BJ (cell line): ENCODE results near the gene MPPED1. TPM values are rescaled to one million over a fixed set of nuclear protein-coding genes. Genes with fewer than 3 reads are reported as not detected.

Experiments used
- CTCF ChIA-PET: fragments of 350-600 bp; formaldehyde crosslinking; extraction: SDS; loops from one replicate; lab custom pipeline; 2021; ENCODE audit warnings: antibody characterized with exemption, inconsistent platforms; lab: Yijun Ruan, JAX
- POLR2A ChIA-PET: fragments of 300-600 bp; sonication (Branson Sonifier 250); formaldehyde crosslinking; extraction: SDS; loops from one replicate; lab custom pipeline; 2021; ENCODE audit warnings: antibody characterized with exemption; lab: Charles Lee
- DNase-seq: peaks from one replicate; pipeline ENCODE4 v3.0.0-alpha.2; 2011; ENCODE audit warnings: low read depth
- H3K27me3 ChIP-seq: 2 replicates; pipeline ENCODE4 v1.6.0; 2011; ENCODE audit warnings: low read length; ENCODE audit not compliant: control insufficient read depth, insufficient read depth
- H3K36me3 ChIP-seq: 2 replicates; pipeline ENCODE4 v1.5.1; 2011; ENCODE audit warnings: low read length; ENCODE audit not compliant: control insufficient read depth, insufficient read depth
- H3K4me3 ChIP-seq: 2 replicates; pipeline ENCODE4 v1.5.1; 2011; ENCODE audit warnings: low read depth, mild to moderate bottlenecking, control low read depth, low read length
- polyA plus RNA-seq: library from polyadenylated mRNA; depleted of rRNA; stranded (reverse); fragments of >200 nt; gene quantifications from 2 replicates; pipeline ENCODE4 v1.2.3, GENCODE V29; 2011
- TF ChIP-seq, protein P1 (sequence below): IDR thresholded peaks from 2 replicates; pipeline ENCODE4 v1.5.1; 2011; ENCODE audit warnings: low read depth, mild to moderate bottlenecking, control low read depth, inconsistent platforms, low read length, moderate library complexity; ENCODE audit not compliant: insufficient read depth

The MPPED1 gene
- polyA plus RNA-seq, 1 experiment: not detected

DNA sequence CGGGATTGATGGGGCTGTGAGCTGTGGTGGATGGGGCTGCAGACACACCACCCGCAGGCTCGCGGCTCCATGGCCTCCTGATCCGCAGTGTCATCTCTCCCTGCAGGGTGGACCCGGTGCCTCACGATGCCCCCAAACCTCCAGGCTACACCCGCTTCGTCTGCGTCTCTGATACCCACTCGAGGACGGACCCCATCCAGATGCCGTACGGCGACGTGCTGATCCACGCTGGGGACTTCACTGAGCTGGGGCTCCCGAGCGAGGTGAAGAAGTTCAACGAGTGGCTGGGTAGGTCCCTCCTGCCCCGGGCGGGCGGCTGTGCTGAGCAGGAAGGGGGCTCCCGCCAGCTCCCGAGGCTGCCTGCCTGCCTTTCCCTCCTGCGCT is 23.1 kb downstream of the MPPED1 start:
- CTCF ChIA-PET: no interaction called here
- no peak overlapping the region for H3K4me3 ChIP-seq
- H3K27me3 ChIP-seq: no peaks in the 10 kb centered on the region
- H3K36me3 ChIP-seq: no peaks in the 10 kb centered on the region
- TF ChIP-seq, protein P1, sequence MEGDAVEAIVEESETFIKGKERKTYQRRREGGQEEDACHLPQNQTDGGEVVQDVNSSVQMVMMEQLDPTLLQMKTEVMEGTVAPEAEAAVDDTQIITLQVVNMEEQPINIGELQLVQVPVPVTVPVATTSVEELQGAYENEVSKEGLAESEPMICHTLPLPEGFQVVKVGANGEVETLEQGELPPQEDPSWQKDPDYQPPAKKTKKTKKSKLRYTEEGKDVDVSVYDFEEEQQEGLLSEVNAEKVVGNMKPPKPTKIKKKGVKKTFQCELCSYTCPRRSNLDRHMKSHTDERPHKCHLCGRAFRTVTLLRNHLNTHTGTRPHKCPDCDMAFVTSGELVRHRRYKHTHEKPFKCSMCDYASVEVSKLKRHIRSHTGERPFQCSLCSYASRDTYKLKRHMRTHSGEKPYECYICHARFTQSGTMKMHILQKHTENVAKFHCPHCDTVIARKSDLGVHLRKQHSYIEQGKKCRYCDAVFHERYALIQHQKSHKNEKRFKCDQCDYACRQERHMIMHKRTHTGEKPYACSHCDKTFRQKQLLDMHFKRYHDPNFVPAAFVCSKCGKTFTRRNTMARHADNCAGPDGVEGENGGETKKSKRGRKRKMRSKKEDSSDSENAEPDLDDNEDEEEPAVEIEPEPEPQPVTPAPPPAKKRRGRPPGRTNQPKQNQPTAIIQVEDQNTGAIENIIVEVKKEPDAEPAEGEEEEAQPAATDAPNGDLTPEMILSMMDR: no peak
- POLR2A ChIA-PET: no interaction called here
- DNase-seq: no peak

DNA sequence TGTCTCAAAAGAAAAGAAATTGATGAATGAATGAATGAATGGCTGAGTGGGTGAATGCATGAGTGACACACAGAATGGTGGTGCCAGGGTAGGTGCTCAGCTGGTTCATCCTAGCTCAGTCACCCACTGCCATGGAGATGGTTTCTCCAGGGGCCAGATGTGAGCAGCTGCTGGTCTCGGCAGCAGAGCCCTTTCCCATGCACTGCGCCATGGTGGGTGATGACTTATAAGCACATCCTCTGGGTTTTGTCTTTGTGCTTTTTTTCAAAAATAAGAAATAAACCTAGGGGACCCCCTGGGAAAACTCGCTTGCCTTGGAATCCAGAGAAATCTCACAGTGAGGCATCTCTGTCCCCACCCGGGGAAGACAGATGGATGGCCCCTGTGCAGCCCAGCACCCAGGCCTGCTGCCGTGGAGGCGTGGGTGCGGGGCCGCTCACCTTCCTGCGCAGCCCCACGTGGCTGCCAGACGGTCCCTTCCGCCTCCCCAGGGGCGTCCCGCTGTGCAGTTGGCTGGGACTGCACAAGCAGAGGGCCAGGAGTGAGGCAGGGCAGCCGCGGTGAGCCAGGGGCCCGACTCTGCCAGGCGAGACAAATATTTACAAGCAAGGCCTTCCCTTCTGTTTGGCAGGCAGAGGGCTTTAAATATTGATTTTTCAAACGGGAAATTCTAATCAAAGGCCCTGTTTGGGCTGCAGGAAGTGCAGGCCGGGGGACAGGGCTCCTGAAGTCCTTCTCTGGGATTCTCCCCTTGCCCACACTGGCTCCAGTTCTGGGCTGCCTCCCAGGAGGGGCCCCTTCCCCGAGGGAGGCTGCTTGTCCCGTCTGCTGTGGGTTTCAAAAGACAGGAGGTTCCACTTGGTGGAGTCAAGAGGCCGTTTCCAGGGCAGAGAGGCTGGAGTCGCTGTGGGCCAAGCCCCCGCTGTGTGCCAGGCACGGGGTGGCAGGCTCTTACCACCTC is 24.3 kb downstream of the MPPED1 start:
- ChIA-PET CTCF (no interaction called here), POLR2A (no interaction called here)
- H3K4me3 ChIP-seq: no peak overlapping the region
- H3K36me3 ChIP-seq: no peaks in the 10 kb centered on the region
- TF ChIP-seq, protein P1: no peak
- H3K27me3 ChIP-seq: no peaks in the 10 kb centered on the region
- no peak for DNase-seq

DNA sequence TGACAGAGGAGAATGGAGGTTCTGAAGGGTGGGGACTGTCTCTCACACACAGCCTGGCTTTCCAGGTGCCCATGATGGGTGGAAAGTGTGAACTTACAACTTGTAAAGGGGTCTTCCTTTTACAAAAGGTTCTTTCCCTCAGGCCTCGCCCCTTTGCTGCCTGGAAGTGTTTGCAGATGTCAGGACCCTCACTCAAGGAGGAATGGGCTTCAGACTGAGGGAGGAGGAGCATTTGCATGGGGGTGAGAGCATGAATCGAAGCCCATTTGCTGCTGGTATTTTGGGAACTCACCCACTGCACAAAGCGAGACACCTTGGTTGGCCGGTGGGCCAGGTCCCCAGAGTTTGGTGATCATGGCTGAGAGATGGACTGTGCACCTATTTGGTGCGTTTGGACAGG is 25.1 kb downstream of the MPPED1 start:
- DNase-seq: no peak
- TF ChIP-seq, protein P1: no peak
- no peaks in the 10 kb centered on the region for H3K36me3 ChIP-seq
- no peaks in the 10 kb centered on the region for H3K27me3 ChIP-seq
- CTCF ChIA-PET: no interaction called here
- POLR2A ChIA-PET: no interaction called here
- no peak overlapping the region for H3K4me3 ChIP-seq

- TF ChIP-seq, protein P1: no peak
- H3K4me3 ChIP-seq: no peak overlapping the region
- H3K27me3 ChIP-seq: no peaks in the 10 kb centered on the region
- ChIA-PET CTCF (no interaction called here), POLR2A (no interaction called here)
- no peaks in the 10 kb centered on the region for H3K36me3 ChIP-seq
- no peak for DNase-seq
Measured at GRCh38 chr22:43437871-43438475, 26.2 kb downstream of the MPPED1 start.

- ChIA-PET POLR2A (no interaction called here), CTCF (interaction anchor here (0.6 kb wide), 1 partner anchor 8 kb away, joined by 3 read pairs; no protein-coding TSS in a partner anchor)
- Histone ChIP-seq H3K36me3 (no peaks in the 10 kb centered on the region), H3K4me3 (no peak overlapping the region), H3K27me3 (no peaks in the 10 kb centered on the region)
- DNase-seq: no peak
- TF ChIP-seq, protein P1: no peak
Measured at GRCh38 chr22:43438666-43439347, 27.0 kb downstream of the MPPED1 start.
